ENCODE data around the gene HNRNPA3.

DNA sequence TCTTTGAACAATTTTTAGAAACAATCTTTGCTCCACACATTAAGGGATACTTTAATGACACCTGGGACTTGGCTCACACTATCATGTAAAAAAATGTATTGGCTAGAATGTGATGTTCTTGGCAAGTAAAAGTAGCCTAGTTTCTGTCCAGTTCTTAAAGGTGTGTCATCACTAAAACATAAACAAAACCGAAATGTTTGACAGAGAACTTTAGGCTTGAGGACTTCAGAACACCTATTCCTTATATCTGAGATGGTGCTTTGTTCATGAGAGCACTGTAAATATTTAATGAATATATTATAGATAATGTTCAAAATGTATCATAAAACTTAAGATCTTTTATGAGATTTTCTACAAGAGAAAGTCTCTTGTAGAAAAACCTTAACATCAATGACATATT is 19.8 kb upstream of the HNRNPA3 start:
- TF ChIP-seq, protein P1, sequence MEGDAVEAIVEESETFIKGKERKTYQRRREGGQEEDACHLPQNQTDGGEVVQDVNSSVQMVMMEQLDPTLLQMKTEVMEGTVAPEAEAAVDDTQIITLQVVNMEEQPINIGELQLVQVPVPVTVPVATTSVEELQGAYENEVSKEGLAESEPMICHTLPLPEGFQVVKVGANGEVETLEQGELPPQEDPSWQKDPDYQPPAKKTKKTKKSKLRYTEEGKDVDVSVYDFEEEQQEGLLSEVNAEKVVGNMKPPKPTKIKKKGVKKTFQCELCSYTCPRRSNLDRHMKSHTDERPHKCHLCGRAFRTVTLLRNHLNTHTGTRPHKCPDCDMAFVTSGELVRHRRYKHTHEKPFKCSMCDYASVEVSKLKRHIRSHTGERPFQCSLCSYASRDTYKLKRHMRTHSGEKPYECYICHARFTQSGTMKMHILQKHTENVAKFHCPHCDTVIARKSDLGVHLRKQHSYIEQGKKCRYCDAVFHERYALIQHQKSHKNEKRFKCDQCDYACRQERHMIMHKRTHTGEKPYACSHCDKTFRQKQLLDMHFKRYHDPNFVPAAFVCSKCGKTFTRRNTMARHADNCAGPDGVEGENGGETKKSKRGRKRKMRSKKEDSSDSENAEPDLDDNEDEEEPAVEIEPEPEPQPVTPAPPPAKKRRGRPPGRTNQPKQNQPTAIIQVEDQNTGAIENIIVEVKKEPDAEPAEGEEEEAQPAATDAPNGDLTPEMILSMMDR (IDR thresholded peaks at IDR 0.05) = no peak
- TF ChIP-seq POLR2A (IDR thresholded peaks at IDR 0.05) = no peak
